GM12878 (cell line): Measurements from ENCODE around the gene TTC22. TPM values are rescaled to one million over a fixed set of nuclear protein-coding genes. Genes with fewer than 3 reads are reported as not detected.
A peak's percentile ranks its signal among the peaks of the same experiment; 100 is the strongest.

Experiments
- ATAC-seq: fragments of 200-7000 bp; cut with Tn5 transposase; 3 replicates; pipeline ENCODE4 v1.9.1; 2020; ENCODE audit warnings: mild to moderate bottlenecking, moderate library complexity
- BruUV-seq: library from RNA; stranded (reverse); fragments of 400-500 nt; replicated peaks from 2 replicates; lab custom pipeline; 2021; lab: Mats Ljungman, UMichigan
- CTCF ChIA-PET: fragments of 300-600 bp; sonication (Branson Sonifier 250); formaldehyde crosslinking; extraction: SDS; loops from one replicate; lab custom pipeline; 2021; ENCODE audit warnings: inconsistent platforms; lab: Yijun Ruan, JAX
- POLR2A ChIA-PET: fragments of 350-600 bp; formaldehyde crosslinking; extraction: SDS; loops from one replicate; lab custom pipeline; 2021; ENCODE audit warnings: inconsistent platforms; lab: Charles Lee
- RAD21 ChIA-PET: fragments of 300-600 bp; sonication (Branson Sonifier 250); formaldehyde crosslinking; loops from one replicate; lab custom pipeline; 2023; ENCODE audit warnings: antibody characterized with exemption; ENCODE audit not compliant: unreplicated experiment; lab: Charles Lee
- SMC1A ChIA-PET: fragments of 300-600 bp; sonication (Branson Sonifier 250); formaldehyde crosslinking; loops from one replicate; lab custom pipeline; 2023; ENCODE audit not compliant: unreplicated experiment, uncharacterized antibody; lab: Charles Lee
- DNase-seq: peaks from one replicate; pipeline ENCODE4 v3.0.0-alpha.2; 2011; ENCODE audit warnings: low read depth, low spot score
- FAIRE-seq: peaks from 3 replicates; lab custom pipeline; 2011; peaks lifted over from hg19 to GRCh38; lab: Jason Lieb, UNC
- H2AFZ ChIP-seq: 2 replicates; pipeline ENCODE4 v1.6.0; 2011; ENCODE audit warnings: low read depth, low read length, control low read depth; ENCODE audit not compliant: control insufficient read depth
- H3K27ac ChIP-seq: 2 replicates; pipeline ENCODE4 v1.5.1; 2011; ENCODE audit warnings: control low read depth; ENCODE audit not compliant: control insufficient read depth, insufficient read depth
- H3K27me3 ChIP-seq, 2 experiments: replicated peaks in 1 of 2; 2 replicates each; pipeline versions ENCODE4 v1.6.0 to v1.6.1; 2011; ENCODE audit warnings: low read length in 1 of 2; ENCODE audit not compliant: control insufficient read depth in 2 of 2, insufficient read depth in 2 of 2
- H3K36me3 ChIP-seq, 2 experiments: 2 replicates each; pipeline ENCODE4 v1.5.1; 2011; ENCODE audit warnings: low read length in 1 of 2; ENCODE audit not compliant: control insufficient read depth in 2 of 2, insufficient read depth in 2 of 2
- H3K4me1 ChIP-seq: 2 replicates; pipeline ENCODE4 v1.6.1; 2011; ENCODE audit warnings: mild to moderate bottlenecking, low read length, moderate library complexity, mixed read lengths; ENCODE audit not compliant: control insufficient read depth, insufficient read depth
- H3K4me2 ChIP-seq: 2 replicates; pipeline ENCODE4 v1.6.0; 2011; ENCODE audit warnings: control low read depth; ENCODE audit not compliant: control insufficient read depth, insufficient read depth
- H3K4me3 ChIP-seq: fragments of 200-600 bp; sonication (generic); 2 replicates; pipeline ENCODE4 v1.5.1; 2016
- H3K79me2 ChIP-seq: 2 replicates; pipeline ENCODE4 v1.6.0; 2011; ENCODE audit warnings: low read length; ENCODE audit not compliant: control insufficient read depth, insufficient read depth
- H3K9ac ChIP-seq: 2 replicates; pipeline ENCODE4 v1.8.0; 2011; ENCODE audit warnings: low read length, control low read depth, mixed read lengths; ENCODE audit not compliant: control insufficient read depth, insufficient read depth
- H3K9me3 ChIP-seq: replicated peaks from 3 replicates; pipeline ENCODE4 v1.5.1; 2011; ENCODE audit warnings: mild to moderate bottlenecking, low read length; ENCODE audit not compliant: control insufficient read depth, insufficient read depth
- H4K20me1 ChIP-seq: 2 replicates; pipeline ENCODE4 v1.6.0; 2011; ENCODE audit not compliant: control insufficient read depth, insufficient read depth
- CBX3 ChIP-seq: fragments of 200-600 bp; sonication (generic); IDR thresholded peaks from 2 replicates; pipeline ENCODE4 v1.6.1; 2016; ENCODE audit warnings: low read depth, borderline replicate concordance
- ESRRA ChIP-seq: IDR thresholded peaks from 2 replicates; pipeline ENCODE4 v1.6.1; 2012; ENCODE audit warnings: mild to moderate bottlenecking, low read length, improper control_type of control experiment
- JUNB ChIP-seq: IDR thresholded peaks from 2 replicates; pipeline ENCODE4 v1.6.1; 2016; ENCODE audit warnings: antibody characterized with exemption, mild to moderate bottlenecking
- WGBS: methylation state at CpG from one replicate; pipeline ENCODE4 v1.1.6; 2016; ENCODE audit warnings: low lambda C conversion rate; ENCODE audit not compliant: insufficient replicate concordance, insufficient coverage; ENCODE audit errors: missing lambda C conversion rate; 5-methylcytosine and 5-hydroxymethylcytosine counted together
- in situ Hi-C: fragments of 300-500 bp; cut with MboI; formaldehyde crosslinking; loops from 9 replicates; pipeline ENCODE4 v1.14.3; 2018; ENCODE audit warnings: mixed read lengths
- intact Hi-C: fragments of 100-400 bp; cut with micrococcal nuclease; formaldehyde crosslinking; loops from one replicate; pipeline ENCODE4 v1.14.2; 2022; ENCODE audit not compliant: unreplicated experiment
- polyA plus RNA-seq, 11 experiments: library from polyadenylated mRNA; depleted of rRNA in 4 of 11; unstranded in 6 of 11; stranded (reverse) in 5 of 11; fragments of >200 nt; fragmentation: Nextera tagmentation in 4 of 11; fragmentation: Illumina TruSeq in 1 of 11; extraction: Ambion mirVana in 4 of 11; extraction: Trizol in 1 of 11; gene quantifications; 1 replicate in 1 of 11; 2 replicates in 10 of 11; pipeline versions ENCODE4 v1.2.1 to v1.2.3, GENCODE V29; 2011 to 2016; ENCODE audit warnings: inconsistent platforms in 2 of 11, missing spikeins in 2 of 11, low read depth in 1 of 11
- total RNA-seq, 4 experiments: library from RNA; depleted of rRNA in 3 of 4; stranded (reverse); fragments of >200 nt in 3 of 4; fragmentation: Illumina TruSeq in 1 of 4; extraction: Trizol in 1 of 4; gene quantifications; 2 replicates each; pipeline versions ENCODE4 v1.2.1 to v1.2.3, GENCODE V29; 2013 to 2021
- TF ChIP-seq, protein P1 (sequence below): fragments of 450-650 bp; IDR thresholded peaks from 2 replicates; pipeline ENCODE4 v1.6.1; 2018; ENCODE audit warnings: mild to moderate bottlenecking, low read depth, moderate library complexity; ENCODE audit not compliant: partially characterized antibody
- TF ChIP-seq, protein P2 (sequence below): IDR thresholded peaks from 2 replicates; pipeline ENCODE4 v1.6.1; 2012; ENCODE audit warnings: mild to moderate bottlenecking, low read depth, low read length

The TTC22 gene
- total and polyA plus RNA-seq, 10 of the 15 experiments (the other 5 are each of a cell fraction or from before 2014, with no cell fraction given): 0.64 to 5.1 (median 1.9) TPM

DNA sequence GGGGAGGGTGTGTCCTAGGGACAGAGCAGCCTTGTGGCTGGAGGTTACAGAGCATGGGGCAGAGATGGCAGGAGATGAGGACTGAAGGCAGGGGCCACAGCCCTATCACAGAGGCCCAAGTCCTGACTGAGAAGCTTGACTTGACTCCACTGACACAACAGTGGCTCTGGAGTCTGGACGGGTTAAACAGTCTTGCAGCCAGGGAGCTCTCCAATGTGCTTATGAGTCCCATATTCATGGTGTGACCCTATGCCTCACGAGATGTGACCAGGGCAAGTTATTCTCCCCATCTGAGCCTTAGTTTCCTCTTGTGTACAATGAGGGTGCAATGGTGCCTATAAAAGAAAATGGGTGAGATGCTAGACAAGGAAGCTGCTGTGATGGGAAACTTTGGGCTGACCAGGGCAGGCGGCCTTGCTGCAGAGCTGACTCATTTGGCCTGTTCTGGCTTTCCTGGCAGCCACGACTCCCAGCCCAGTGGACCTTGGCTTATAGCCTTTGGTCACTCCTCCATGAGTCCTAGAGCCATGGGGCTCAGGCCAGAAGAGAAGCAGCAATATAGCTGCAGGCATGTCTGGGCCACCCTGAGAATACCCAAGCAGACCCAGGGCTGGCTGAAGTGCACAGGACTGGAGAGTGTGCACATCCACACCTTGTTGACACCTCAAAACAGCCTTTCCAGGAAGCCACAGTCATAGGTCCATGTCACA lies 2.8 kb upstream of the TTC22 start:
- ChIA-PET SMC1A (interaction anchor here (0.5 to 1.3 kb wide), 4 partner anchors 8 to 283 kb away, joined by 3 read pairs; no protein-coding TSS in a partner anchor), RAD21 (no interaction called here), POLR2A (no interaction called here), CTCF (interaction anchor here (1.6 kb wide), 1 partner anchor 81 kb away, joined by 4 read pairs; no protein-coding TSS in a partner anchor)
- Histone ChIP-seq H3K4me1 (peaks cover 29% of the 10 kb centered on the region), H3K4me2 (no peak overlapping the region), H3K27me3 (no peaks in the 10 kb centered on the region), H3K79me2 (no peaks in the 10 kb centered on the region), H3K9me3 (no peaks in the 10 kb centered on the region), H3K4me3 (no peak overlapping the region), H3K36me3 (no peaks in the 10 kb centered on the region), H2AFZ (peak overlapping the region; percentile 71), H3K27ac (no peak overlapping the region), H4K20me1 (no peaks in the 10 kb centered on the region), H3K9ac (no peak overlapping the region)
- no peak for FAIRE-seq
- 48% methylated on average over 4 of the region's 4 CpGs for WGBS
- DNase-seq: no peak
- BruUV-seq: no TSS peak
- intact Hi-C loops (loop anchor here (5.0 kb wide), 1 partner anchor 752 kb away; the partner anchor contains the start of genes TCEANC2 and TMEM59), in situ Hi-C loops (no loop called here)
- TF ChIP-seq, protein P1, sequence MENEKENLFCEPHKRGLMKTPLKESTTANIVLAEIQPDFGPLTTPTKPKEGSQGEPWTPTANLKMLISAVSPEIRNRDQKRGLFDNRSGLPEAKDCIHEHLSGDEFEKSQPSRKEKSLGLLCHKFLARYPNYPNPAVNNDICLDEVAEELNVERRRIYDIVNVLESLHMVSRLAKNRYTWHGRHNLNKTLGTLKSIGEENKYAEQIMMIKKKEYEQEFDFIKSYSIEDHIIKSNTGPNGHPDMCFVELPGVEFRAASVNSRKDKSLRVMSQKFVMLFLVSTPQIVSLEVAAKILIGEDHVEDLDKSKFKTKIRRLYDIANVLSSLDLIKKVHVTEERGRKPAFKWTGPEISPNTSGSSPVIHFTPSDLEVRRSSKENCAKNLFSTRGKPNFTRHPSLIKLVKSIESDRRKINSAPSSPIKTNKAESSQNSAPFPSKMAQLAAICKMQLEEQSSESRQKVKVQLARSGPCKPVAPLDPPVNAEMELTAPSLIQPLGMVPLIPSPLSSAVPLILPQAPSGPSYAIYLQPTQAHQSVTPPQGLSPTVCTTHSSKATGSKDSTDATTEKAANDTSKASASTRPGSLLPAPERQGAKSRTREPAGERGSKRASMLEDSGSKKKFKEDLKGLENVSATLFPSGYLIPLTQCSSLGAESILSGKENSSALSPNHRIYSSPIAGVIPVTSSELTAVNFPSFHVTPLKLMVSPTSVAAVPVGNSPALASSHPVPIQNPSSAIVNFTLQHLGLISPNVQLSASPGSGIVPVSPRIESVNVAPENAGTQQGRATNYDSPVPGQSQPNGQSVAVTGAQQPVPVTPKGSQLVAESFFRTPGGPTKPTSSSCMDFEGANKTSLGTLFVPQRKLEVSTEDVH: no peak
- TF ChIP-seq ESRRA (no peak), JUNB (no peak), CBX3 (no peak)
- TF ChIP-seq, protein P2, sequence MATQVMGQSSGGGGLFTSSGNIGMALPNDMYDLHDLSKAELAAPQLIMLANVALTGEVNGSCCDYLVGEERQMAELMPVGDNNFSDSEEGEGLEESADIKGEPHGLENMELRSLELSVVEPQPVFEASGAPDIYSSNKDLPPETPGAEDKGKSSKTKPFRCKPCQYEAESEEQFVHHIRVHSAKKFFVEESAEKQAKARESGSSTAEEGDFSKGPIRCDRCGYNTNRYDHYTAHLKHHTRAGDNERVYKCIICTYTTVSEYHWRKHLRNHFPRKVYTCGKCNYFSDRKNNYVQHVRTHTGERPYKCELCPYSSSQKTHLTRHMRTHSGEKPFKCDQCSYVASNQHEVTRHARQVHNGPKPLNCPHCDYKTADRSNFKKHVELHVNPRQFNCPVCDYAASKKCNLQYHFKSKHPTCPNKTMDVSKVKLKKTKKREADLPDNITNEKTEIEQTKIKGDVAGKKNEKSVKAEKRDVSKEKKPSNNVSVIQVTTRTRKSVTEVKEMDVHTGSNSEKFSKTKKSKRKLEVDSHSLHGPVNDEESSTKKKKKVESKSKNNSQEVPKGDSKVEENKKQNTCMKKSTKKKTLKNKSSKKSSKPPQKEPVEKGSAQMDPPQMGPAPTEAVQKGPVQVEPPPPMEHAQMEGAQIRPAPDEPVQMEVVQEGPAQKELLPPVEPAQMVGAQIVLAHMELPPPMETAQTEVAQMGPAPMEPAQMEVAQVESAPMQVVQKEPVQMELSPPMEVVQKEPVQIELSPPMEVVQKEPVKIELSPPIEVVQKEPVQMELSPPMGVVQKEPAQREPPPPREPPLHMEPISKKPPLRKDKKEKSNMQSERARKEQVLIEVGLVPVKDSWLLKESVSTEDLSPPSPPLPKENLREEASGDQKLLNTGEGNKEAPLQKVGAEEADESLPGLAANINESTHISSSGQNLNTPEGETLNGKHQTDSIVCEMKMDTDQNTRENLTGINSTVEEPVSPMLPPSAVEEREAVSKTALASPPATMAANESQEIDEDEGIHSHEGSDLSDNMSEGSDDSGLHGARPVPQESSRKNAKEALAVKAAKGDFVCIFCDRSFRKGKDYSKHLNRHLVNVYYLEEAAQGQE: peak; percentile 46; the same call in 1 of the 2 replicates
- ATAC-seq: no peak
